PFSK-1 (cell line): ENCODE measurements around the gene NYNRIN.

Experiments
- FOXP2 ChIP-seq: optimal IDR thresholded peaks from 2 replicates; pipeline ENCODE3; 2011; ENCODE audit warnings: borderline replicate concordance, control low read depth, inconsistent platforms; ENCODE audit not compliant: insufficient read depth; ENCODE audit errors: extremely low read length, extremely low read depth
- POLR2AphosphoS5 ChIP-seq: IDR thresholded peaks from 2 replicates; pipeline ENCODE4 v1.6.1; 2012; ENCODE audit warnings: low read depth, mild to moderate bottlenecking, control low read depth, low read length, moderate library complexity
- REST ChIP-seq, 2 experiments: IDR thresholded peaks; 2 replicates each; pipeline versions ENCODE4 v1.6.1 to v1.8.0; 2011 to 2012; ENCODE audit warnings: low read depth in 2 of 2, low read length in 2 of 2, control low read depth in 1 of 2, inconsistent platforms in 1 of 2, mild to moderate bottlenecking in 1 of 2, moderate library complexity in 1 of 2; ENCODE audit not compliant: insufficient read depth in 1 of 2
- SIN3A ChIP-seq: IDR thresholded peaks from 2 replicates; pipeline ENCODE4 v1.6.1; 2012; ENCODE audit warnings: mild to moderate bottlenecking, low read length, moderate library complexity, borderline replicate concordance; ENCODE audit not compliant: insufficient read depth
- TAF1 ChIP-seq: IDR thresholded peaks from 2 replicates; pipeline ENCODE4 v1.6.1; 2012; ENCODE audit warnings: low read length, control low read depth, borderline replicate concordance; ENCODE audit not compliant: insufficient read depth

The NYNRIN gene

DNA sequence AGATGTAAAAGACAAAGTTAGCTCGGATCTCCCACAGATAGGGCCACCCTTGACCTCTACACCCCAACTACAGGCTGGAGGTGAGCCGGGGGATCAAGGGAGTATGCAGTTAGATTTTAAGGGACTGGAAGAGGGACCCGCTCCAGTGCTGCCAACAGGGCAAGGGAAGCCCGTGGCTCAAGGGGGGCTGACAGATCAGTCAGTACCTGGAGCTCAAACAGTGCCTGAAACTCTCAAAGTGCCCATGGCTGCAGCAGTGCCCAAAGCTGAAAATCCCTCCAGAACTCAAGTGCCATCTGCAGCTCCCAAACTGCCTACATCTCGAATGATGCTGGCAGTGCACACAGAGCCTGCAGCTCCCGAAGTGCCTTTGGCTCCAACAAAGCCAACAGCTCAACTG lies 10.4 kb downstream of the NYNRIN start:
- TF ChIP-seq REST (IDR thresholded peaks at IDR 0.05; ENCODE audit: insufficient read depth in 1 of 2, low read depth in 2 of 2, low read length in 2 of 2), result no peak

- TF ChIP-seq SIN3A (no peak), REST (IDR thresholded peaks at IDR 0.05; ENCODE audit: insufficient read depth in 1 of 2, low read depth in 2 of 2, low read length in 2 of 2) (no peak), TAF1 (no peak), POLR2AphosphoS5 (no peak), FOXP2 (no peak)
These were observed 11.2 kb downstream of the NYNRIN start for GRCh38 chr14:24409956-24410355.

GRCh38 chr14:24411443-24412389 lies 12.9 kb downstream of the NYNRIN start:
- no peak for TF ChIP-seq FOXP2
- TF ChIP-seq SIN3A, result no peak
- no peak for TF ChIP-seq TAF1
- TF ChIP-seq REST (IDR thresholded peaks at IDR 0.05; ENCODE audit: insufficient read depth in 1 of 2, low read depth in 2 of 2, low read length in 2 of 2), result no peak
- TF ChIP-seq POLR2AphosphoS5, result no peak

DNA sequence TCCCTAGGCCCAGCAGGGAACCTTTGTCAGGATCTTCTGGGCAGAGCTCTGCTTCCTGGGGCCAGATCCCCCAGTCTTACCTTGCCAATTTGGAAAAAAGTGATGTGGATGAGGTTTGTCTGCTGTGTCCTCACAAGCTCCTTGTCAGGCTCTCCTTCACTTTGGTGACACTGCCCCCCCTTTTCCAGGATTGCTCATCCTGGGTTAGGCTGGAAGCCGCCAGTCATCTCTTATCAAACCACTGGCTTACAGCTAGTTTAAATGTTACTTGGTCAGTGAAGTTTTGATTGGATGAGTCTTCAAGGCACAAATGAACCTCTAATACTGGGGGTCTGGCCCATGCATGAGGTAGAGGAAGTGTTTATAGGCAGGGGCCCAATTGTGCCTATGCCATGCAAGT lies 15.3 kb downstream of the NYNRIN start:
- no peak for TF ChIP-seq REST (IDR thresholded peaks at IDR 0.05; ENCODE audit: insufficient read depth in 1 of 2, low read depth in 2 of 2, low read length in 2 of 2)

GRCh38 chr14:24414732-24415420 lies 16.1 kb downstream of the NYNRIN start:
- TF ChIP-seq POLR2AphosphoS5 (no peak), FOXP2 (no peak), SIN3A (no peak), TAF1 (no peak), REST (IDR thresholded peaks at IDR 0.05; ENCODE audit: insufficient read depth in 1 of 2, low read depth in 2 of 2, low read length in 2 of 2) (no peak)
